WTC11 (cell line): Measurements from ENCODE around the gene RAB10. TPM values are rescaled to one million over a fixed set of nuclear protein-coding genes. Genes with fewer than 3 reads are reported as not detected.
A peak's percentile ranks its signal among the peaks of the same experiment; 100 is the strongest.

Source experiments
- ATAC-seq: fragments of 200-7000 bp; cut with Tn5 transposase; 2 replicates; pipeline ENCODE4 v1.10.0; 2021; ENCODE audit warnings: mild to moderate bottlenecking, moderate library complexity
- CTCF ChIA-PET: fragments of 300-600 bp; sonication (Branson Sonifier 250); formaldehyde crosslinking; loops from one replicate; lab custom pipeline; 2021; ENCODE audit warnings: antibody characterized with exemption; lab: Charles Lee
- POLR2A ChIA-PET: fragments of 350-600 bp; sonication (Branson Sonifier 250); formaldehyde crosslinking; loops from one replicate; lab custom pipeline; 2021; ENCODE audit warnings: antibody characterized with exemption; lab: Charles Lee
- DNase-seq: peaks from one replicate; pipeline ENCODE4 v3.0.0; 2021; ENCODE audit warnings: low spot score
- H3K27ac Mint-ChIP-seq: 2 replicates; pipeline ENCODE4 v1.8.0; 2021; ENCODE audit warnings: mixed read lengths
- H3K27me3 Mint-ChIP-seq: 2 replicates; pipeline ENCODE4 v1.8.0; 2021; ENCODE audit warnings: low read depth, mild to moderate bottlenecking, moderate library complexity, mixed read lengths
- H3K36me3 Mint-ChIP-seq: 2 replicates; pipeline ENCODE4 v1.8.0; 2021; ENCODE audit warnings: mixed read lengths
- H3K4me1 Mint-ChIP-seq: 2 replicates; pipeline ENCODE4 v1.8.0; 2022; ENCODE audit warnings: mixed read lengths
- H3K4me3 Mint-ChIP-seq: 2 replicates; pipeline ENCODE4 v1.8.0; 2021; ENCODE audit warnings: mild to moderate bottlenecking, moderate library complexity, mixed read lengths
- H3K9me3 Mint-ChIP-seq: 2 replicates; pipeline ENCODE4 v1.8.0; 2021; ENCODE audit warnings: mixed read lengths
- GTF2I ChIP-seq: fragments of 250-450 bp; sonication (Bioruptor Pico); conservative IDR thresholded peaks from 2 replicates; pipeline ENCODE4 v1.4.0; 2021; ENCODE audit warnings: mild to moderate bottlenecking
- OVOL2 ChIP-seq: fragments of 250-450 bp; sonication (Bioruptor Pico); IDR thresholded peaks from 2 replicates; pipeline ENCODE4 v1.9.0; 2021; ENCODE audit warnings: mild to moderate bottlenecking, borderline replicate concordance
- RELA ChIP-seq: sonication (generic); formaldehyde crosslinking; IDR thresholded peaks from 2 replicates; pipeline ENCODE4 v1.8.1; 2022; ENCODE audit warnings: missing genetic modification reagents, mild to moderate bottlenecking, borderline replicate concordance
- TEAD1 ChIP-seq: sonication (generic); formaldehyde crosslinking; IDR thresholded peaks from 2 replicates; pipeline ENCODE4 v1.8.0; 2022; ENCODE audit warnings: mild to moderate bottlenecking, missing genetic modification reagents
- ZBTB21 ChIP-seq: sonication (generic); formaldehyde crosslinking; IDR thresholded peaks from 2 replicates; pipeline ENCODE4 v1.8.1; 2023; ENCODE audit warnings: mild to moderate bottlenecking, missing genetic modification reagents, borderline replicate concordance
- ZNF121 ChIP-seq: sonication (generic); formaldehyde crosslinking; IDR thresholded peaks from 2 replicates; pipeline ENCODE4 v1.8.0; 2023; ENCODE audit warnings: missing genetic modification reagents
- ZNF263 ChIP-seq: sonication (generic); formaldehyde crosslinking; IDR thresholded peaks from 2 replicates; pipeline ENCODE4 v1.8.1; 2022; ENCODE audit warnings: low read depth, mild to moderate bottlenecking, moderate library complexity, missing genetic modification reagents
- total RNA-seq: library from RNA; stranded (reverse); gene quantifications from 3 replicates; pipeline ENCODE4 v1.2.3, GENCODE V29; 2021
- TF ChIP-seq, protein P1 (sequence below): sonication (generic); formaldehyde crosslinking; IDR thresholded peaks from 2 replicates; pipeline ENCODE4 v1.8.1; 2023; ENCODE audit warnings: mild to moderate bottlenecking, missing genetic modification reagents, moderate library complexity
- TF ChIP-seq, protein P2 (sequence below): sonication (generic); formaldehyde crosslinking; IDR thresholded peaks from 2 replicates; pipeline ENCODE4 v1.8.0; 2022; ENCODE audit warnings: mild to moderate bottlenecking, missing genetic modification reagents
- TF ChIP-seq, protein P3 (sequence below): fragments of 250-450 bp; sonication (Bioruptor Pico); IDR thresholded peaks from 2 replicates; pipeline ENCODE4 v1.9.0; 2021; ENCODE audit warnings: mild to moderate bottlenecking
- TF ChIP-seq, protein P4 (sequence below): sonication (generic); formaldehyde crosslinking; IDR thresholded peaks from 2 replicates; pipeline ENCODE4 v1.8.1; 2022; ENCODE audit warnings: missing genetic modification reagents, borderline replicate concordance
- TF ChIP-seq, protein P5 (sequence below): sonication (generic); formaldehyde crosslinking; IDR thresholded peaks from 2 replicates; pipeline ENCODE4 v1.8.0; 2022; ENCODE audit warnings: missing genetic modification reagents
- TF ChIP-seq, protein P6 (sequence below): sonication (generic); formaldehyde crosslinking; IDR thresholded peaks from 2 replicates; pipeline ENCODE4 v1.8.0; 2023; ENCODE audit warnings: mild to moderate bottlenecking, missing genetic modification reagents
- TF ChIP-seq, protein P7 (sequence below): fragments of 250-450 bp; sonication (Bioruptor Pico); IDR thresholded peaks from 2 replicates; pipeline ENCODE4 v1.9.0; 2021; ENCODE audit warnings: mild to moderate bottlenecking, borderline replicate concordance

Gene RAB10
- total RNA-seq, 1 experiment from 2014 or later: 127 TPM

DNA sequence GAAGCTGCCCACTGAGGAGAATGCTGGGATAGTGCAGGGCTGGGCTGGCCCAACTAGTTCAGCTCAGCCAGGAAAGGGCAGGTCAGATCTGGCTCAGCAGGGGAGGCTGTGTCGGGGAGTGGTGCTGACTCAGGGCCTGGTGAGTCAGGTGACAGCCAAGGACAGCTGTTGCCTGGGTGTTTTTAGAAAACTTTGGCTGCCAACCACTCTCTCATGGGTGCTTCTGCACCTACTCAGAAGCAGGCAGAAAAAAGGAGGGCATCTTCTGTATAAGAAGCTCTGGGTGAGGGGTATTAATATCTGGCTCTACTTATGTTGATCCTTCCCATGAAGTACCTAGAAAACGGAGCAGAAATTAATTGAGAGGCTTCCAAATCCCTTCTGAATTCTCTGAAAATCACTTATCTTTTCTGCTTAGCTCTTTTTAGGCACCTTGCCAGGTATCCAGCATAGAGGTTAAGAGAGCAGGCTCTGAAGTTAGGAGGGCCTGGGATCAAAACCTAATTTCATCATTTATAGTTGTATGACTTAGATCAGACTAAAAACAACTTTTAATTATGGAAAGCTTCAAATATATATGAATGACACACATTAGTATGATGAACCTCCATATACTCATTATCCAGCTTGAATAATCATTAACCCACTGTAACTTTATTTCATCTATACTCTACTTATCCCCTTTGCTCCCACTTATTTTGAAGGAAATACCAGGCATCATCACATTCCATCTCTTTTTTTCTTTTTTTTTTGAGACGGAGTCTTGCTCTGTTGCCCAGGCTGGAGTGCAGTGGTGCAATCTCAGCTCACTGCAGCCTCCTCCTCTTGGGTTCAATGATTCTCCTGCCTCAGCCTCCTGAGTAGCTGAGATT, 15.5 kb upstream of the RAB10 start:
- DNase-seq (peak; percentile 47), ATAC-seq (peak; percentile 98)
- peak overlapping the region; percentile 42; the same call in 1 of the 2 replicates for H3K27ac Mint-ChIP-seq
- H3K36me3 Mint-ChIP-seq: no peaks in the 10 kb centered on the region
- H3K4me3 Mint-ChIP-seq: no peak overlapping the region
- no peaks in the 10 kb centered on the region for H3K9me3 Mint-ChIP-seq
- POLR2A ChIA-PET: interaction anchor here (1.0 kb wide), 2 partner anchors 15 to 140 kb away, joined by 3 read pairs; partner anchors contain the start of genes ASXL2 and RAB10
- CTCF ChIA-PET: interaction anchor here (0.7 to 1.0 kb wide), 3 partner anchors 20 to 127 kb away, joined by 3 to 5 read pairs (median 4); no protein-coding TSS in a partner anchor
- TF ChIP-seq GTF2I: no peak
- peak; percentile 88 for TF ChIP-seq ZNF121 (CRISPR knock-in tag)
- TF ChIP-seq, protein P1, sequence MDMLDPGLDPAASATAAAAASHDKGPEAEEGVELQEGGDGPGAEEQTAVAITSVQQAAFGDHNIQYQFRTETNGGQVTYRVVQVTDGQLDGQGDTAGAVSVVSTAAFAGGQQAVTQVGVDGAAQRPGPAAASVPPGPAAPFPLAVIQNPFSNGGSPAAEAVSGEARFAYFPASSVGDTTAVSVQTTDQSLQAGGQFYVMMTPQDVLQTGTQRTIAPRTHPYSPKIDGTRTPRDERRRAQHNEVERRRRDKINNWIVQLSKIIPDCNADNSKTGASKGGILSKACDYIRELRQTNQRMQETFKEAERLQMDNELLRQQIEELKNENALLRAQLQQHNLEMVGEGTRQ: peak; percentile 64
- TF ChIP-seq, protein P2, sequence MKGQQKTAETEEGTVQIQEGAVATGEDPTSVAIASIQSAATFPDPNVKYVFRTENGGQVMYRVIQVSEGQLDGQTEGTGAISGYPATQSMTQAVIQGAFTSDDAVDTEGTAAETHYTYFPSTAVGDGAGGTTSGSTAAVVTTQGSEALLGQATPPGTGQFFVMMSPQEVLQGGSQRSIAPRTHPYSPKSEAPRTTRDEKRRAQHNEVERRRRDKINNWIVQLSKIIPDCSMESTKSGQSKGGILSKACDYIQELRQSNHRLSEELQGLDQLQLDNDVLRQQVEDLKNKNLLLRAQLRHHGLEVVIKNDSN (CRISPR knock-in tag): 0 out of 2 replicates have a peak, but pooled peaks have one; percentile 29
- TF ChIP-seq ZNF263 (CRISPR knock-in tag): no peak
- TF ChIP-seq, protein P3, sequence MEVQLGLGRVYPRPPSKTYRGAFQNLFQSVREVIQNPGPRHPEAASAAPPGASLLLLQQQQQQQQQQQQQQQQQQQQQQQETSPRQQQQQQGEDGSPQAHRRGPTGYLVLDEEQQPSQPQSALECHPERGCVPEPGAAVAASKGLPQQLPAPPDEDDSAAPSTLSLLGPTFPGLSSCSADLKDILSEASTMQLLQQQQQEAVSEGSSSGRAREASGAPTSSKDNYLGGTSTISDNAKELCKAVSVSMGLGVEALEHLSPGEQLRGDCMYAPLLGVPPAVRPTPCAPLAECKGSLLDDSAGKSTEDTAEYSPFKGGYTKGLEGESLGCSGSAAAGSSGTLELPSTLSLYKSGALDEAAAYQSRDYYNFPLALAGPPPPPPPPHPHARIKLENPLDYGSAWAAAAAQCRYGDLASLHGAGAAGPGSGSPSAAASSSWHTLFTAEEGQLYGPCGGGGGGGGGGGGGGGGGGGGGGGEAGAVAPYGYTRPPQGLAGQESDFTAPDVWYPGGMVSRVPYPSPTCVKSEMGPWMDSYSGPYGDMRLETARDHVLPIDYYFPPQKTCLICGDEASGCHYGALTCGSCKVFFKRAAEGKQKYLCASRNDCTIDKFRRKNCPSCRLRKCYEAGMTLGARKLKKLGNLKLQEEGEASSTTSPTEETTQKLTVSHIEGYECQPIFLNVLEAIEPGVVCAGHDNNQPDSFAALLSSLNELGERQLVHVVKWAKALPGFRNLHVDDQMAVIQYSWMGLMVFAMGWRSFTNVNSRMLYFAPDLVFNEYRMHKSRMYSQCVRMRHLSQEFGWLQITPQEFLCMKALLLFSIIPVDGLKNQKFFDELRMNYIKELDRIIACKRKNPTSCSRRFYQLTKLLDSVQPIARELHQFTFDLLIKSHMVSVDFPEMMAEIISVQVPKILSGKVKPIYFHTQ (CRISPR knock-in tag): no peak
- H3K27me3 Mint-ChIP-seq: no peaks in the 10 kb centered on the region
- peaks cover 6% of the 10 kb centered on the region for H3K4me1 Mint-ChIP-seq

DNA sequence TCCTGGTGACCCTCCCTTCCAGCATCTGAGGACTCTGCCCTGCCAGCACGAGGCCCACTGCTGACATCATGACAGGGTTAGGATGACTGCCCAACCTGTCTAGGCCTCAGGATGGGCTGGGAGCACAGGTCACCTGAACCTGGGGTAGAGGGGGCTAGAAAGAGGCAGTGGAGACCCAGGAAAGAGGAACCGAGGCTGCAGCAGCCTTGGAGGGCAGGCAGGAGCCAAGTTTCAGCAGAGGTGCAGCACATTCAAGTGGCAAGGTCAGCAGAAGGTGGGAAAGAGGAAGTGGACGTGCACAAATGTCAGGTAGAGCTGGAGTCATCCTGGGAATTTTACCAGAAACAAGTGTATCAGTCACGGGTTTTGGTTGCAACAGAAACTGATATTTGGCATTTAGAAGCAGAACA, 13.6 kb upstream of the RAB10 start:
- CTCF ChIA-PET: no interaction called here
- H3K9me3 Mint-ChIP-seq: no peaks in the 10 kb centered on the region
- peaks cover 6% of the 10 kb centered on the region for H3K4me1 Mint-ChIP-seq
- ATAC-seq: no peak
- no peaks in the 10 kb centered on the region for H3K36me3 Mint-ChIP-seq
- POLR2A ChIA-PET: no interaction called here
- TF ChIP-seq ZBTB21 (CRISPR knock-in tag) (no peak), TEAD1 (CRISPR knock-in tag) (no peak), OVOL2 (no peak), RELA (no peak)
- TF ChIP-seq, protein P4, sequence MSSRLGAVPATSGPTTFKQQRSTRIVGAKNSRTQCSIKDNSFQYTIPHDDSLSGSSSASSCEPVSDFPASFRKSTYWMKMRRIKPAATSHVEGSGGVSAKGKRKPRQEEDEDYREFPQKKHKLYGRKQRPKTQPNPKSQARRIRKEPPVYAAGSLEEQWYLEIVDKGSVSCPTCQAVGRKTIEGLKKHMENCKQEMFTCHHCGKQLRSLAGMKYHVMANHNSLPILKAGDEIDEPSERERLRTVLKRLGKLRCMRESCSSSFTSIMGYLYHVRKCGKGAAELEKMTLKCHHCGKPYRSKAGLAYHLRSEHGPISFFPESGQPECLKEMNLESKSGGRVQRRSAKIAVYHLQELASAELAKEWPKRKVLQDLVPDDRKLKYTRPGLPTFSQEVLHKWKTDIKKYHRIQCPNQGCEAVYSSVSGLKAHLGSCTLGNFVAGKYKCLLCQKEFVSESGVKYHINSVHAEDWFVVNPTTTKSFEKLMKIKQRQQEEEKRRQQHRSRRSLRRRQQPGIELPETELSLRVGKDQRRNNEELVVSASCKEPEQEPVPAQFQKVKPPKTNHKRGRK (CRISPR knock-in tag): no peak
- TF ChIP-seq, protein P5, sequence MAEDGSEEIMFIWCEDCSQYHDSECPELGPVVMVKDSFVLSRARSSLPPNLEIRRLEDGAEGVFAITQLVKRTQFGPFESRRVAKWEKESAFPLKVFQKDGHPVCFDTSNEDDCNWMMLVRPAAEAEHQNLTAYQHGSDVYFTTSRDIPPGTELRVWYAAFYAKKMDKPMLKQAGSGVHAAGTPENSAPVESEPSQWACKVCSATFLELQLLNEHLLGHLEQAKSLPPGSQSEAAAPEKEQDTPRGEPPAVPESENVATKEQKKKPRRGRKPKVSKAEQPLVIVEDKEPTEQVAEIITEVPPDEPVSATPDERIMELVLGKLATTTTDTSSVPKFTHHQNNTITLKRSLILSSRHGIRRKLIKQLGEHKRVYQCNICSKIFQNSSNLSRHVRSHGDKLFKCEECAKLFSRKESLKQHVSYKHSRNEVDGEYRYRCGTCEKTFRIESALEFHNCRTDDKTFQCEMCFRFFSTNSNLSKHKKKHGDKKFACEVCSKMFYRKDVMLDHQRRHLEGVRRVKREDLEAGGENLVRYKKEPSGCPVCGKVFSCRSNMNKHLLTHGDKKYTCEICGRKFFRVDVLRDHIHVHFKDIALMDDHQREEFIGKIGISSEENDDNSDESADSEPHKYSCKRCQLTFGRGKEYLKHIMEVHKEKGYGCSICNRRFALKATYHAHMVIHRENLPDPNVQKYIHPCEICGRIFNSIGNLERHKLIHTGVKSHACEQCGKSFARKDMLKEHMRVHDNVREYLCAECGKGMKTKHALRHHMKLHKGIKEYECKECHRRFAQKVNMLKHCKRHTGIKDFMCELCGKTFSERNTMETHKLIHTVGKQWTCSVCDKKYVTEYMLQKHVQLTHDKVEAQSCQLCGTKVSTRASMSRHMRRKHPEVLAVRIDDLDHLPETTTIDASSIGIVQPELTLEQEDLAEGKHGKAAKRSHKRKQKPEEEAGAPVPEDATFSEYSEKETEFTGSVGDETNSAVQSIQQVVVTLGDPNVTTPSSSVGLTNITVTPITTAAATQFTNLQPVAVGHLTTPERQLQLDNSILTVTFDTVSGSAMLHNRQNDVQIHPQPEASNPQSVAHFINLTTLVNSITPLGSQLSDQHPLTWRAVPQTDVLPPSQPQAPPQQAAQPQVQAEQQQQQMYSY: no peak
- TF ChIP-seq, protein P6, sequence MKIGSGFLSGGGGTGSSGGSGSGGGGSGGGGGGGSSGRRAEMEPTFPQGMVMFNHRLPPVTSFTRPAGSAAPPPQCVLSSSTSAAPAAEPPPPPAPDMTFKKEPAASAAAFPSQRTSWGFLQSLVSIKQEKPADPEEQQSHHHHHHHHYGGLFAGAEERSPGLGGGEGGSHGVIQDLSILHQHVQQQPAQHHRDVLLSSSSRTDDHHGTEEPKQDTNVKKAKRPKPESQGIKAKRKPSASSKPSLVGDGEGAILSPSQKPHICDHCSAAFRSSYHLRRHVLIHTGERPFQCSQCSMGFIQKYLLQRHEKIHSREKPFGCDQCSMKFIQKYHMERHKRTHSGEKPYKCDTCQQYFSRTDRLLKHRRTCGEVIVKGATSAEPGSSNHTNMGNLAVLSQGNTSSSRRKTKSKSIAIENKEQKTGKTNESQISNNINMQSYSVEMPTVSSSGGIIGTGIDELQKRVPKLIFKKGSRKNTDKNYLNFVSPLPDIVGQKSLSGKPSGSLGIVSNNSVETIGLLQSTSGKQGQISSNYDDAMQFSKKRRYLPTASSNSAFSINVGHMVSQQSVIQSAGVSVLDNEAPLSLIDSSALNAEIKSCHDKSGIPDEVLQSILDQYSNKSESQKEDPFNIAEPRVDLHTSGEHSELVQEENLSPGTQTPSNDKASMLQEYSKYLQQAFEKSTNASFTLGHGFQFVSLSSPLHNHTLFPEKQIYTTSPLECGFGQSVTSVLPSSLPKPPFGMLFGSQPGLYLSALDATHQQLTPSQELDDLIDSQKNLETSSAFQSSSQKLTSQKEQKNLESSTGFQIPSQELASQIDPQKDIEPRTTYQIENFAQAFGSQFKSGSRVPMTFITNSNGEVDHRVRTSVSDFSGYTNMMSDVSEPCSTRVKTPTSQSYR (CRISPR knock-in tag): no peak
- TF ChIP-seq, protein P7, sequence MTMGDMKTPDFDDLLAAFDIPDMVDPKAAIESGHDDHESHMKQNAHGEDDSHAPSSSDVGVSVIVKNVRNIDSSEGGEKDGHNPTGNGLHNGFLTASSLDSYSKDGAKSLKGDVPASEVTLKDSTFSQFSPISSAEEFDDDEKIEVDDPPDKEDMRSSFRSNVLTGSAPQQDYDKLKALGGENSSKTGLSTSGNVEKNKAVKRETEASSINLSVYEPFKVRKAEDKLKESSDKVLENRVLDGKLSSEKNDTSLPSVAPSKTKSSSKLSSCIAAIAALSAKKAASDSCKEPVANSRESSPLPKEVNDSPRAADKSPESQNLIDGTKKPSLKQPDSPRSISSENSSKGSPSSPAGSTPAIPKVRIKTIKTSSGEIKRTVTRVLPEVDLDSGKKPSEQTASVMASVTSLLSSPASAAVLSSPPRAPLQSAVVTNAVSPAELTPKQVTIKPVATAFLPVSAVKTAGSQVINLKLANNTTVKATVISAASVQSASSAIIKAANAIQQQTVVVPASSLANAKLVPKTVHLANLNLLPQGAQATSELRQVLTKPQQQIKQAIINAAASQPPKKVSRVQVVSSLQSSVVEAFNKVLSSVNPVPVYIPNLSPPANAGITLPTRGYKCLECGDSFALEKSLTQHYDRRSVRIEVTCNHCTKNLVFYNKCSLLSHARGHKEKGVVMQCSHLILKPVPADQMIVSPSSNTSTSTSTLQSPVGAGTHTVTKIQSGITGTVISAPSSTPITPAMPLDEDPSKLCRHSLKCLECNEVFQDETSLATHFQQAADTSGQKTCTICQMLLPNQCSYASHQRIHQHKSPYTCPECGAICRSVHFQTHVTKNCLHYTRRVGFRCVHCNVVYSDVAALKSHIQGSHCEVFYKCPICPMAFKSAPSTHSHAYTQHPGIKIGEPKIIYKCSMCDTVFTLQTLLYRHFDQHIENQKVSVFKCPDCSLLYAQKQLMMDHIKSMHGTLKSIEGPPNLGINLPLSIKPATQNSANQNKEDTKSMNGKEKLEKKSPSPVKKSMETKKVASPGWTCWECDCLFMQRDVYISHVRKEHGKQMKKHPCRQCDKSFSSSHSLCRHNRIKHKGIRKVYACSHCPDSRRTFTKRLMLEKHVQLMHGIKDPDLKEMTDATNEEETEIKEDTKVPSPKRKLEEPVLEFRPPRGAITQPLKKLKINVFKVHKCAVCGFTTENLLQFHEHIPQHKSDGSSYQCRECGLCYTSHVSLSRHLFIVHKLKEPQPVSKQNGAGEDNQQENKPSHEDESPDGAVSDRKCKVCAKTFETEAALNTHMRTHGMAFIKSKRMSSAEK (CRISPR knock-in tag): no peak
- no peaks in the 10 kb centered on the region for H3K27me3 Mint-ChIP-seq
- peak overlapping the region; percentile 59 for H3K27ac Mint-ChIP-seq
- H3K4me3 Mint-ChIP-seq: no peak overlapping the region
- DNase-seq: no peak
